Nephron (organoid): ENCODE results near the gene LNP1.

Experiments
- H3K27ac Mint-ChIP-seq, 3 experiments: 2 replicates each; pipeline ENCODE4 v1.8.0; 2020; ENCODE audit warnings: mixed read lengths in 3 of 3, mild to moderate bottlenecking in 2 of 3, moderate library complexity in 1 of 3
- H3K27me3 Mint-ChIP-seq: 2 replicates; pipeline ENCODE4 v1.8.0; 2021; ENCODE audit warnings: low read depth, mild to moderate bottlenecking, moderate library complexity, mixed read lengths
- H3K36me3 Mint-ChIP-seq: 2 replicates; pipeline ENCODE4 v1.8.0; 2020; ENCODE audit warnings: low read depth, mixed read lengths
- H3K4me1 Mint-ChIP-seq: 2 replicates; pipeline ENCODE4 v1.8.0; 2020; ENCODE audit warnings: mixed read lengths
- H3K4me3 Mint-ChIP-seq, 3 experiments: 2 replicates each; pipeline ENCODE4 v1.8.0; 2020; ENCODE audit warnings: mild to moderate bottlenecking in 3 of 3, mixed read lengths in 3 of 3, moderate library complexity in 2 of 3
- H3K9me3 Mint-ChIP-seq: 2 replicates; pipeline ENCODE4 v1.8.0; 2020; ENCODE audit warnings: mixed read lengths
- CTCF ChIP-seq, 3 experiments: fragments of 200-600 bp; sonication (generic); IDR thresholded peaks; one replicate each; pipeline ENCODE4 v1.5.0; 2021; ENCODE audit warnings: antibody characterized with exemption in 3 of 3; ENCODE audit not compliant: unreplicated experiment in 3 of 3

LNP1 gene

DNA sequence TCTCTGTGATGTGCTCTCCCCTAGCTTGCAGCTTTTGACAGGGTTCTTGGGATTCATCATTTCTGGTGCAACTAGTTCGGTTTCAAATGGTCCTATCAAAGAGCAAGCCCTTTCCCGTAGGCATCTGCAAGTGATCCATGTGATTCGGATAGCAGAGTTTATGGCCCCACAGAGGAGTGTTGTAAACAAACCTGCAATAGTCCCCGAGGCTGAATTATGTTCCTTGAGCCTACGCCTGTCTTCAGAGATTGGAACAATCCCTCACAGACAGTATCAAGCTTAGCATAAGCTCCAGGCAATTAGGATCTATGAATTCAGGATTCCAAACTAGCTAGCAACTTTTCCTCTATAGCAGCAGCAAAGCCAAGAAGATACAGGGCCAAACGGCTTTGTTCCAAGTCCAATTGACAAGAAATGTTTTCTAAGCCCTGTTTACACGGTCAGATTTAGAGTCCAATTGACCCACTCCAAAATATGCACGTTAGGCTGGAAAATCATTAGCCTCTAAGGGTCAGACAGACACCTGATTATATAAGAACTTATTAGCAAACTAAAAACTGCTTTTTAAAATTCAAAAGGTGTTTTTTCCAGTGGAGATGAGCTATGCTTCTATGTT lies 24.8 kb downstream of the LNP1 start:
- peaks cover 38% of the 10 kb centered on the region for H3K4me1 Mint-ChIP-seq
- H3K27me3 Mint-ChIP-seq: no peaks in the 10 kb centered on the region
- H3K36me3 Mint-ChIP-seq: no peaks in the 10 kb centered on the region
- TF ChIP-seq CTCF (IDR thresholded peaks at IDR 0.05; ENCODE audit: unreplicated experiment in 3 of 3): no peak
- H3K4me3 Mint-ChIP-seq: no peak overlapping the region
- no peaks in the 10 kb centered on the region for H3K9me3 Mint-ChIP-seq
- H3K27ac Mint-ChIP-seq: peak overlapping the region in 1 of 3 experiments; percentile 43

DNA sequence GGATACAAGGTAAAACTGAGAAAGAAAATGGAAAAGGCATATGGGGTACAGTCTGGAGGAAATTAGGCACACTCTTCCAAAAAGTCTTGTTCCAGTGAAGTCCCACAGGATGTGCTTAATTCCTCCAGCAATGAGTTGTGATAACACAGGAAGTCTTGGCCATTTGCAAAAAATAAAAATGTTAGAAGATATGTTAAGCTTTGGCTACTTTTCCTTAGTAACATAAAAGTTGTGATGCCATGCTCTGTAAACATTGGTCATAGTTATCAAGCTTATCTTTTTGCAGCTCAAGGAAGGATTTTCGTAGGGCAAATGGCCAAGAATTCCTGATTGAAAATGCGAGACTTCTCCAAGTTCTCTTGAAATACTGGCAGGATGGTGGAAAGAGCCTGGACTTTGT lies 26.4 kb downstream of the LNP1 start:
- Mint-ChIP-seq H3K4me3 (no peak overlapping the region), H3K36me3 (peaks cover 3% of the 10 kb centered on the region), H3K27ac (peak overlapping the region in 1 of 3 experiments; percentile 34), H3K27me3 (no peaks in the 10 kb centered on the region), H3K4me1 (peaks cover 38% of the 10 kb centered on the region), H3K9me3 (no peaks in the 10 kb centered on the region)
- no peak for TF ChIP-seq CTCF (IDR thresholded peaks at IDR 0.05; ENCODE audit: unreplicated experiment in 3 of 3)

DNA sequence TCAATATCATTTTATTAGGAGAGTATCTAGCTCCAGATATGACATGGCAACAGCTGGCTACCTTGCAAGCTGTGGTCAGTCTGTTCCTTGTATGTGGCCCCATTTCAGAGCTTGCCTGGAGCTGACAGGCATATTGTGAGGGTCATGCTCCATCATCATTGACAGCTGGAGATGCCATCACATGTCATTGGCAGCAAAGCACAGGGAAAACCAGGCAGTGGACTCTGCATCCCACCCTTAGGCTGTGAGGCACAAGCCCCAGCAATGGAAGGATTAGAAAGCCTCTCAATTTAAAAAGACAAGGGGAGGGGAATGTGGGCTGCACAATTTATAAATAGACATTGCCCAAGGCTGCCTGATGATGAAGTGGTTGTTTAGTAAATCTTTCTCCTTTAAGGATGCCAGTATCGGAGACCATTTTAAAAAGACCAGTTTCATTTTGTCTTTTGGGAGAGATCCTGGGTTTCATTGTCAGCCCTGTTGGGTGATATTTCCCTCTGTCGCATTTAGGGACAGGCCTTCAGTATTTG lies 27.9 kb downstream of the LNP1 start:
- Mint-ChIP-seq H3K4me1 (peaks cover 29% of the 10 kb centered on the region), H3K36me3 (peaks cover 12% of the 10 kb centered on the region), H3K4me3 (no peak overlapping the region), H3K9me3 (no peaks in the 10 kb centered on the region), H3K27ac (no peak overlapping the region), H3K27me3 (no peaks in the 10 kb centered on the region)
- no peak for TF ChIP-seq CTCF (IDR thresholded peaks at IDR 0.05; ENCODE audit: unreplicated experiment in 3 of 3)

DNA sequence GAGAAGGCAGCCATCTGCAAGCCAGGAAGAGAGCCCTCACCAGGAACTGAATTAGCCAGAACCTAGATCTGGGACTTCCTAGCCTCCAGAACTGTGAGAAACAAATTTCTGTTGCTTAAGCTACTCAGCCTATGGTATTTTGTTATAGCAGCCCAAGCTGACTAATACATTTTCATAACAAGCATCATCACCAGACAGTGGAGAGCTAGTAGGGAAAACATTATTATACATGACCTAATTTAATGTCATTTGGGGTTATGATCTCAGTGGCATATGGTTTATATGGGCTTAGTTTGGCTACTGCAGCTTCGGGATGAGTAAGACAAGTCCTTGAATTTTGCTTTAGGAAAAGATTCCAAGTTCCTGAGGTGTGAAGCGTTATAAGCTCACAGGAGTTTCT lies 35.6 kb downstream of the LNP1 start:
- H3K4me1 Mint-ChIP-seq: no peaks in the 10 kb centered on the region
- H3K36me3 Mint-ChIP-seq: peaks cover 25% of the 10 kb centered on the region
- H3K4me3 Mint-ChIP-seq: no peak overlapping the region
- no peak for TF ChIP-seq CTCF (IDR thresholded peaks at IDR 0.05; ENCODE audit: unreplicated experiment in 3 of 3)
- H3K27me3 Mint-ChIP-seq: no peaks in the 10 kb centered on the region
- no peak overlapping the region for H3K27ac Mint-ChIP-seq
- H3K9me3 Mint-ChIP-seq: peaks cover 9% of the 10 kb centered on the region

- Mint-ChIP-seq H3K27me3 (no peaks in the 10 kb centered on the region), H3K36me3 (peaks cover 30% of the 10 kb centered on the region), H3K4me3 (no peak overlapping the region), H3K4me1 (no peaks in the 10 kb centered on the region), H3K9me3 (peaks cover 17% of the 10 kb centered on the region), H3K27ac (no peak overlapping the region)
- TF ChIP-seq CTCF (IDR thresholded peaks at IDR 0.05; ENCODE audit: unreplicated experiment in 3 of 3): no peak
Observed at GRCh38 chr3:100437721-100438622, 36.6 kb downstream of the LNP1 start.
